ENCODE measurements around the gene OTOA. TPM values are rescaled to one million over a fixed set of nuclear protein-coding genes. Genes with fewer than 3 reads are reported as not detected.

Gene OTOA
- total RNA-seq, 4 donors from 2014 or later, result 0.19 to 2.9 (median 0.95) TPM

DNA sequence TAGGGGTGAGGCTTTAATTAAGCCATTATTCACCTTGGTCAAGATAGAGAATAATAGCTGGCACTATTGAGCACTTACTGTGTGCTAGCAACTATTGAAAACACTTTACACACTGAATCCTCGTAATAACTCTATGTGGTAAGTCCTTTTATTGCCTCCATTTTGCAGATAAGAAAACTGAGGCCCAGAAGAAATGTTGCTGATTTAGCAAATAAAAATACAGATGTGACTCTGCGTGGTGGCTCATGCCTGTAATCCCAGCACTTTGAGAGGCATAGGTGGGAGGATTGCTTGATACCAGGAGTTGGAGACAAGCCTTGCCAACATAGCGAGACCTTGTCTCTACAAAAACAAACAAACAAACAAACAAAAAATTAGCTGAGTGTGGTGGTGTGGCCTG is 19.4 kb downstream of the OTOA start:
- TF ChIP-seq, protein P1, sequence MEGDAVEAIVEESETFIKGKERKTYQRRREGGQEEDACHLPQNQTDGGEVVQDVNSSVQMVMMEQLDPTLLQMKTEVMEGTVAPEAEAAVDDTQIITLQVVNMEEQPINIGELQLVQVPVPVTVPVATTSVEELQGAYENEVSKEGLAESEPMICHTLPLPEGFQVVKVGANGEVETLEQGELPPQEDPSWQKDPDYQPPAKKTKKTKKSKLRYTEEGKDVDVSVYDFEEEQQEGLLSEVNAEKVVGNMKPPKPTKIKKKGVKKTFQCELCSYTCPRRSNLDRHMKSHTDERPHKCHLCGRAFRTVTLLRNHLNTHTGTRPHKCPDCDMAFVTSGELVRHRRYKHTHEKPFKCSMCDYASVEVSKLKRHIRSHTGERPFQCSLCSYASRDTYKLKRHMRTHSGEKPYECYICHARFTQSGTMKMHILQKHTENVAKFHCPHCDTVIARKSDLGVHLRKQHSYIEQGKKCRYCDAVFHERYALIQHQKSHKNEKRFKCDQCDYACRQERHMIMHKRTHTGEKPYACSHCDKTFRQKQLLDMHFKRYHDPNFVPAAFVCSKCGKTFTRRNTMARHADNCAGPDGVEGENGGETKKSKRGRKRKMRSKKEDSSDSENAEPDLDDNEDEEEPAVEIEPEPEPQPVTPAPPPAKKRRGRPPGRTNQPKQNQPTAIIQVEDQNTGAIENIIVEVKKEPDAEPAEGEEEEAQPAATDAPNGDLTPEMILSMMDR (IDR thresholded peaks at IDR 0.05; ENCODE audit: low read depth), result no peak

DNA sequence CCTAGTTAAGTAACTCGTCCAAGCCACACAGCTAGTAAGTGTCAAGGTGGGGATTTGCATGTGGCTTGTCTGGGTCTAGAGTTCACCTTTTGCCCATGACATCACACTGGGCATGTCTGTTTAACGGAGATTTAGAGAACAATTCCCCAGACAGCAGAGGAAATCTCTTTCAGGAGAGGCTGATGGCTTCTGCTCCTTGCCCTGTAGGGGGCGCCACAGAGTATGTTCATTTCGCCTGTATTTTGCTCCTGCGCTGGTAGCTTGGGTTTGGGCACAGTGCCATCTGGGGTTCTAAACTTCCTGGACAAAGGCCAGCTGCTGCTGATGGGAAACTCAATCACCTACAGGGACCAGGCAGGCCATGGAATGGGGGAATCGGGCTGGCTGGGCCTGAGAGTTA is 20.4 kb downstream of the OTOA start:
- TF ChIP-seq, protein P1 (IDR thresholded peaks at IDR 0.05; ENCODE audit: low read depth), result no peak

DNA sequence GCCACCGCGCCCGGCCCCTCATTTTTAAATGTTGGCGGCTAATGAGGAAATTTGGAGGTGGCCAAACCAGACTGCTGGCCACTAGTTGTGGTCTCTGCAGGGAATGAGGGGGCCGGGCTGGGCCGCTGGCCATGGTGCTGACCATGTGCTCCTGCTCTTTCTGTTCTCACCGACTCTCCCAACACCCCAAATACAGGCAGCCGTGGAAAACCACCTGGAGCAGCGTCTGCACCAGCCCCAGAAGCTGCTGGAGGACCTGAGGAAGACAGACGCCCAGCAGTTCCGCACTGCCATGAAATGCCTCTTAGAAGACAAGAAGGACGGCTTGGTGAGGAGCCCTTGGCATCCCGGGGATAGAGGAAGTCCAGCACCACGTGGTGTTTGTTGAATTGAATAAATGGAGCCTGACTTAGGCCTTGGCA is 21.3 kb downstream of the OTOA start:
- TF ChIP-seq, protein P1 (IDR thresholded peaks at IDR 0.05; ENCODE audit: low read depth), result no peak

DNA sequence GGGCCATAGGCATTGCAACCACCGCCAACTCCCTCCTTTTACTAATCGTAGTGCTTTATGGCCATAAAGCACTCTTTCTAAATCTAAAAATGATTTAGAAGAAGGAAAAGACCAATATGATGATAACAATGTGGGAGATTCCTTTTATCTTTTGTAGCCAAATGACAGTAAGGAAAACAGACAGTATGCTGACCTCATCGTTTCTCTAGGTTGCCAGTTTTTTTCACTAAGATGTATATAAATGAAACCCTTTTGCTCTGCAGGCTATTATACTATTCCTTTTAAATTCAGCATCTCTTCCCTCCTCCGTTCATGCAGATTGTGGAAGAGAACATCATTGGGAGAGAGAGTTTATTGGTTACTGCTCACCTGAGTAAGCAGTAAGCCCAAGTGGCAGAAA is 25.3 kb downstream of the OTOA start:
- TF ChIP-seq, protein P1 (IDR thresholded peaks at IDR 0.05; ENCODE audit: low read depth), result no peak

DNA sequence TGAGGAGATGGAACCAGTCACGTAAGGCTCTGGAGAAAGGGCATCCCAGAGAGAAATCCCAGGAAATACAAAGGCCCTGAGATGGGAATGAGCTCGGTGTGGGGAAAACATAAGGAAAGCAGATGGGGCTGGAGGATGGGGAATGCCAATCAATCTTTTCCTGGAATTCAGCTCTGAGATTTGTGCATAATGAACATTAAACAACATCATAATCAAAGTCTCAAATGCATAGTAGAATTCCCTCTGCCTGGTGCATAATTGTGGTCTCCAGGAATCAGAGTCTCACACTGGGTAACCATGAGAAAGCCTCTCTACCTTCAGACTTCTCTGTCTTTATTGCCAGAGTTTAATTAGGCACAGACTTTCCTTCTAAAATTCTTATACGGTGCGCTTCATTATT is 30.8 kb downstream of the OTOA start:
- TF ChIP-seq, protein P1 (IDR thresholded peaks at IDR 0.05; ENCODE audit: low read depth), result no peak

DNA sequence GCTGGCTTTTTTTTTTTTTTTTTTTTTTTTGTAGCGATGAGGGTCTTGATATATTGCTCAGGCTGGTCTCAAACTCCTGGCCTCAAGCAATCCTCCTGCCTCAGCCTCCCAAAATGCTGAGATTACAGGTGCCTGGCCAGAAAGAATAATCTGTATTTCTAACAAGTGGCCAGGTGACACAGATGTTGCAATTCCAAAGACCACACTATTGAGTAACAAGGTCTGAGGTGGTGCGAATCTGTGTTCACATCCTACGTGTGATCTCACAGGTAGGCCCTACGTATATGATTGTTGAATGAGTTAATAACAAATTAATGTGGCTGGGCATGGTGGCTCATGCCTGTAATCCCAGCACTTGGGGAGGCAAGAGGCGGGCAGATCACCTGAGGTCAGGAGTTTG is 33.3 kb downstream of the OTOA start:
- TF ChIP-seq, protein P1 (IDR thresholded peaks at IDR 0.05; ENCODE audit: low read depth), result no peak

DNA sequence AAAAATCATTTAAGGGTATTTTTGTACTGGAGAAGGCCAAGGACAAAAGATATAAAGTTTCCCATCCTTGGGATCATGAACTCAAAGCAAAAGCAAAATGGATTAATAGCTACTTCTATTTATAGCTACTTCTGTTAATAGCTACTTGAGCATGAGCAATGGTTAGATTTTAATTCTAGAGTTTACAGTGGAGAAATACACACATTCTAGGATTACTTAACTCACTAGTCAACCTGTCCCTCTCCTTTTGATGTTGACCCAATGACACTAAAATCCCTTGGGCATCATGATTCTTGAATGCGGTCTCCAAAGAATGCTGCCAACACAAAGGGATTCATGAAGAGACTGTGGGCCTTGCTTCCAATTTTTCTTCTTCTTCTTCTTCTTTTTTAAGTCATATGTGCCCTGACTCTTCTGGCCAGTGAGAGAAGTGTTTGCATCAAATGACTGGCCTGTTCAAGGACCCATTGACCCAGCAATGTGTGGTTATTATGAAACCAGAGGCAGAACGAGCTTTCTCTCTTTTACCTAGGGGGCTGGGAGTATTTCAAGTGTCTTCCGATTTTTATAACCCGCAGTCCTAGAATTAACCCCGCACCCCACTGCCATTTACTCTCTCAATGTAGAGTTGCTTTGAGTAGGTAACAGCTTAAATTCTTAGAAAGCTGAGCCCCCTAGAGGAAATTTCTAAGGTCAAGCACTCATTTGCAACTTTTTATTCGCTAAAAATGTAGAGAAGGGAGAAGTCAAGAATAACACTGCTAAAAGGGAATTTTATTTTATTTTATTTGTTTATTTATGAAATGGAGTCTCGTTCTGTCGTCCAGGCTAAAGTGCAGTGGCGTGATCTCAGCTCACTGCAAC is 34.6 kb downstream of the OTOA start:
- TF ChIP-seq, protein P1 (IDR thresholded peaks at IDR 0.05; ENCODE audit: low read depth), result no peak
